ENCODE measurements around the gene SOCS6. TPM values are rescaled to one million over a fixed set of nuclear protein-coding genes. Genes with fewer than 3 reads are reported as not detected.

Gene SOCS6
- total and polyA plus RNA-seq, 2 of the 13 experiments (the other 11 are each of a cell fraction or from before 2014, with no cell fraction given) = 18.6 to 38.3 TPM

GRCh38 chr18:70333757-70334156, 44.9 kb downstream of the SOCS6 start (continued):
- TF ChIP-seq ZNF512B (CRISPR knock-in tag; IDR thresholded peaks at IDR 0.05; ENCODE audit: borderline replicate concordance) = no peak
- TF ChIP-seq U2AF2 (IDR thresholded peaks at IDR 0.05; ENCODE audit: low read depth, low read length) = no peak
- TF ChIP-seq, protein P1, sequence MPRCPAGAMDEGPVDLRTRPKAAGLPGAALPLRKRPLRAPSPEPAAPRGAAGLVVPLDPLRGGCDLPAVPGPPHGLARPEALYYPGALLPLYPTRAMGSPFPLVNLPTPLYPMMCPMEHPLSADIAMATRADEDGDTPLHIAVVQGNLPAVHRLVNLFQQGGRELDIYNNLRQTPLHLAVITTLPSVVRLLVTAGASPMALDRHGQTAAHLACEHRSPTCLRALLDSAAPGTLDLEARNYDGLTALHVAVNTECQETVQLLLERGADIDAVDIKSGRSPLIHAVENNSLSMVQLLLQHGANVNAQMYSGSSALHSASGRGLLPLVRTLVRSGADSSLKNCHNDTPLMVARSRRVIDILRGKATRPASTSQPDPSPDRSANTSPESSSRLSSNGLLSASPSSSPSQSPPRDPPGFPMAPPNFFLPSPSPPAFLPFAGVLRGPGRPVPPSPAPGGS (CRISPR knock-in tag; IDR thresholded peaks at IDR 0.05) = no peak
- TF ChIP-seq ADNP (CRISPR knock-in tag; IDR thresholded peaks at IDR 0.05) = no peak
- TF ChIP-seq, protein P2, sequence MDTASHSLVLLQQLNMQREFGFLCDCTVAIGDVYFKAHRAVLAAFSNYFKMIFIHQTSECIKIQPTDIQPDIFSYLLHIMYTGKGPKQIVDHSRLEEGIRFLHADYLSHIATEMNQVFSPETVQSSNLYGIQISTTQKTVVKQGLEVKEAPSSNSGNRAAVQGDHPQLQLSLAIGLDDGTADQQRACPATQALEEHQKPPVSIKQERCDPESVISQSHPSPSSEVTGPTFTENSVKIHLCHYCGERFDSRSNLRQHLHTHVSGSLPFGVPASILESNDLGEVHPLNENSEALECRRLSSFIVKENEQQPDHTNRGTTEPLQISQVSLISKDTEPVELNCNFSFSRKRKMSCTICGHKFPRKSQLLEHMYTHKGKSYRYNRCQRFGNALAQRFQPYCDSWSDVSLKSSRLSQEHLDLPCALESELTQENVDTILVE (CRISPR knock-in tag; IDR thresholded peaks at IDR 0.05) = no peak
- no peak for TF ChIP-seq TOPORS (CRISPR knock-in tag; IDR thresholded peaks at IDR 0.05)
- TF ChIP-seq CEBPG (CRISPR knock-in tag; IDR thresholded peaks at IDR 0.05) = peak; percentile 94
- TF ChIP-seq, protein P3, sequence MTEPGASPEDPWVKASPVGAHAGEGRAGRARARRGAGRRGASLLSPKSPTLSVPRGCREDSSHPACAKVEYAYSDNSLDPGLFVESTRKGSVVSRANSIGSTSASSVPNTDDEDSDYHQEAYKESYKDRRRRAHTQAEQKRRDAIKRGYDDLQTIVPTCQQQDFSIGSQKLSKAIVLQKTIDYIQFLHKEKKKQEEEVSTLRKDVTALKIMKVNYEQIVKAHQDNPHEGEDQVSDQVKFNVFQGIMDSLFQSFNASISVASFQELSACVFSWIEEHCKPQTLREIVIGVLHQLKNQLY (CRISPR knock-in tag; IDR thresholded peaks at IDR 0.05) = peak; percentile 53; the same call in 1 of the 2 replicates
- TF ChIP-seq BORCS8-MEF2B (CRISPR knock-in tag; IDR thresholded peaks at IDR 0.05) = no peak
- peak; percentile 26; the same call in 1 of the 2 replicates for TF ChIP-seq ZSCAN21 (CRISPR knock-in tag; IDR thresholded peaks at IDR 0.05; ENCODE audit: borderline replicate concordance)
- TF ChIP-seq SMYD3 (CRISPR knock-in tag; IDR thresholded peaks at IDR 0.05) = 0 out of 2 replicates have a peak, but pooled peaks have one; percentile 26
- no peak for TF ChIP-seq TFDP1 (CRISPR knock-in tag; IDR thresholded peaks at IDR 0.05; ENCODE audit: borderline replicate concordance)
- TF ChIP-seq ZNF354B (CRISPR knock-in tag; IDR thresholded peaks at IDR 0.05) = no peak; the same call in 1 of the 2 replicates
- TF ChIP-seq AKAP8 (CRISPR knock-in tag; IDR thresholded peaks at IDR 0.05) = peak; percentile 54; the same call in 1 of the 2 replicates
- TF ChIP-seq ZHX2 (IDR thresholded peaks at IDR 0.05; ENCODE audit: low read depth) = peak; percentile 89
- no peak for TF ChIP-seq ZHX2 (CRISPR knock-in tag; IDR thresholded peaks at IDR 0.05; ENCODE audit: borderline replicate concordance)
- no peak for TF ChIP-seq ZNF619 (CRISPR knock-in tag; IDR thresholded peaks at IDR 0.05)
- TF ChIP-seq ZC3H4 (CRISPR knock-in tag; IDR thresholded peaks at IDR 0.05; ENCODE audit: borderline replicate concordance) = no peak

All from HepG2 (cell line).